ENCODE measurements around the gene GPR78. TPM values are rescaled to one million over a fixed set of nuclear protein-coding genes. Genes with fewer than 3 reads are reported as not detected.

The GPR78 gene
- polyA plus RNA-seq, 1 of the 3 experiments (the other 2 are of a cell fraction) = not detected

DNA sequence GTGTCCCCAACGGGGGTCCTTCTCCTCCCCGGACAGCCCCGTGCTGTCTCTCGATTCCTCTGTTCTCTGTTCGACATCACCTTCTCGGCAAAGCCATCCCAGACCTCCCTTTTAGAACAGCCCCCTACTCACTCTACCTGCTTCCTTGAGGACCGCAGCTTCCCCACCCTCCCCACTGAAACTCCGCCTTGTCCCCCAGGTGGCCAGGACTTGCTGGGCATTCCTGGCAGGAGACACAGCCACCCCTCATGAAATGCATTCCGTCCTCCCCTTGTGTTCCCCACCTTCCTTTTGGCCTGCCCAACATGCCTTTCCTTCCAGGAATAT lies 34.8 kb upstream of the GPR78 start:
- 83% methylated on average over 9 of the region's 9 CpGs for WGBS (ENCODE audit: low lambda C conversion rate)
- ChIA-PET CTCF (interaction anchor here (0.8 to 1.1 kb wide), 2 partner anchors 76 to 116 kb away, joined by 3 read pairs; no protein-coding TSS in a partner anchor), POLR2A (no interaction called here)
- no peaks in the 10 kb centered on the region for H3K27me3 ChIP-seq (ENCODE audit: insufficient read depth)
- no peaks in the 10 kb centered on the region for H3K9me3 ChIP-seq
- H3K4me1 ChIP-seq (ENCODE audit: control insufficient read depth in 1 of 2, insufficient read depth in 2 of 2, low read depth in 1 of 2, low read length in 1 of 2) = no peaks in the 10 kb centered on the region
- no peak overlapping the region for H2AFZ ChIP-seq (ENCODE audit: low read depth)
- no peak overlapping the region for H3K4me2 ChIP-seq
- H3K79me2 ChIP-seq (ENCODE audit: insufficient read depth) = no peaks in the 10 kb centered on the region
- no peak overlapping the region for H3K9ac ChIP-seq
- no peaks in the 10 kb centered on the region for H3K9me2 ChIP-seq
- H3K36me3 ChIP-seq (replicated peaks in 1 of 2; ENCODE audit: control insufficient read depth in 1 of 2, insufficient read depth in 2 of 2, low read length in 1 of 2) = no peaks in the 10 kb centered on the region
- no peak overlapping the region for H3K4me3 ChIP-seq (ENCODE audit: low read depth in 2 of 2, low read length in 1 of 2)
- H4K20me1 ChIP-seq (ENCODE audit: insufficient read depth) = no peaks in the 10 kb centered on the region
- no peak overlapping the region for H3K27ac ChIP-seq (ENCODE audit: low read depth in 2 of 2, low read length in 1 of 2)
- TF ChIP-seq FOSL2 (IDR thresholded peaks at IDR 0.05; ENCODE audit: borderline replicate concordance, low read depth) = no peak
- no peak for TF ChIP-seq FOXJ3 (CRISPR knock-in tag; IDR thresholded peaks at IDR 0.05)
- TF ChIP-seq POLR2AphosphoS5 (IDR thresholded peaks at IDR 0.05; ENCODE audit: low read depth, low read length) = no peak
- TF ChIP-seq EZH2phosphoT487 (IDR thresholded peaks at IDR 0.05; ENCODE audit: borderline replicate concordance, low read depth) = no peak
- no peak for TF ChIP-seq MXI1 (IDR thresholded peaks at IDR 0.05; ENCODE audit: low read depth, low read length)
- no peak for TF ChIP-seq RFX5 (IDR thresholded peaks at IDR 0.05; ENCODE audit: low read length)
- TF ChIP-seq RAD21 (IDR thresholded peaks at IDR 0.05; ENCODE audit: low read length) = no peak
- TF ChIP-seq, protein P1, sequence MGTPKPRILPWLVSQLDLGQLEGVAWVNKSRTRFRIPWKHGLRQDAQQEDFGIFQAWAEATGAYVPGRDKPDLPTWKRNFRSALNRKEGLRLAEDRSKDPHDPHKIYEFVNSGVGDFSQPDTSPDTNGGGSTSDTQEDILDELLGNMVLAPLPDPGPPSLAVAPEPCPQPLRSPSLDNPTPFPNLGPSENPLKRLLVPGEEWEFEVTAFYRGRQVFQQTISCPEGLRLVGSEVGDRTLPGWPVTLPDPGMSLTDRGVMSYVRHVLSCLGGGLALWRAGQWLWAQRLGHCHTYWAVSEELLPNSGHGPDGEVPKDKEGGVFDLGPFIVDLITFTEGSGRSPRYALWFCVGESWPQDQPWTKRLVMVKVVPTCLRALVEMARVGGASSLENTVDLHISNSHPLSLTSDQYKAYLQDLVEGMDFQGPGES (IDR thresholded peaks at IDR 0.05; ENCODE audit: low read depth, low read length) = no peak
- TF ChIP-seq, protein P2, sequence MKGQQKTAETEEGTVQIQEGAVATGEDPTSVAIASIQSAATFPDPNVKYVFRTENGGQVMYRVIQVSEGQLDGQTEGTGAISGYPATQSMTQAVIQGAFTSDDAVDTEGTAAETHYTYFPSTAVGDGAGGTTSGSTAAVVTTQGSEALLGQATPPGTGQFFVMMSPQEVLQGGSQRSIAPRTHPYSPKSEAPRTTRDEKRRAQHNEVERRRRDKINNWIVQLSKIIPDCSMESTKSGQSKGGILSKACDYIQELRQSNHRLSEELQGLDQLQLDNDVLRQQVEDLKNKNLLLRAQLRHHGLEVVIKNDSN (IDR thresholded peaks at IDR 0.05; ENCODE audit: borderline replicate concordance, low read depth) = no peak
- TF ChIP-seq, protein P3, sequence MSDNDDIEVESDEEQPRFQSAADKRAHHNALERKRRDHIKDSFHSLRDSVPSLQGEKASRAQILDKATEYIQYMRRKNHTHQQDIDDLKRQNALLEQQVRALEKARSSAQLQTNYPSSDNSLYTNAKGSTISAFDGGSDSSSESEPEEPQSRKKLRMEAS (IDR thresholded peaks at IDR 0.05; ENCODE audit: low read depth) = no peak
- no peak for TF ChIP-seq TEAD4 (IDR thresholded peaks at IDR 0.05; ENCODE audit: borderline replicate concordance, insufficient read depth)
- TF ChIP-seq NRF1 (IDR thresholded peaks at IDR 0.05; ENCODE audit: low read depth, low read length) = no peak
- TF ChIP-seq TCF12 (IDR thresholded peaks at IDR 0.05) = no peak
- TF ChIP-seq TAF1 (IDR thresholded peaks at IDR 0.05; ENCODE audit: borderline replicate concordance, low read depth, low read length) = no peak
- peak; percentile 9 for DNase-seq
- no peaks in the 10 kb centered on the region for H3F3A ChIP-seq (replicated peaks; ENCODE audit: insufficient read depth)

DNA sequence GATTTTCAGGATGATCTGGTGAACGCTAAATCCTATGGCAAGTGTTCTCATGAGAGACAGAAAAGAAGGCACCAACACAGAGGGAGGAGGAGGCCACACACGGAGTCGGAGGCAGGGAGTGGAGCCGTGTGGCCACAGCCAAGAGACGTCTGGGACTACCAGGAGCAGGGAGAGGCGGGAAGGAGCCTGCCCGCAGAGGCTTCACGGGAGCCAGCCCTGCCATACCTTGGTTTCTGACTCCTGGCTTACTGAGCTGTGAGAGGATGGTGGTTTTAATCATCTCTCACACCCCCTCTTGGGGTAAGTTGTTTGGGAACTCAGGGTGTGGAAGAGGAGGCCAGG lies 33.5 kb upstream of the GPR78 start:
- Histone ChIP-seq H3K9me2 (no peaks in the 10 kb centered on the region), H3K27ac (ENCODE audit: low read depth in 2 of 2, low read length in 1 of 2) (no peak overlapping the region), H3K79me2 (ENCODE audit: insufficient read depth) (no peaks in the 10 kb centered on the region), H3K4me2 (no peak overlapping the region), H3K9me3 (no peaks in the 10 kb centered on the region), H3K4me1 (ENCODE audit: control insufficient read depth in 1 of 2, insufficient read depth in 2 of 2, low read depth in 1 of 2, low read length in 1 of 2) (no peaks in the 10 kb centered on the region), H3F3A (replicated peaks; ENCODE audit: insufficient read depth) (no peaks in the 10 kb centered on the region), H4K20me1 (ENCODE audit: insufficient read depth) (no peaks in the 10 kb centered on the region), H3K9ac (no peak overlapping the region), H3K27me3 (ENCODE audit: insufficient read depth) (no peaks in the 10 kb centered on the region), H2AFZ (ENCODE audit: low read depth) (no peak overlapping the region), H3K36me3 (replicated peaks in 1 of 2; ENCODE audit: control insufficient read depth in 1 of 2, insufficient read depth in 2 of 2, low read length in 1 of 2) (no peaks in the 10 kb centered on the region), H3K4me3 (ENCODE audit: low read depth in 2 of 2, low read length in 1 of 2) (no peak overlapping the region)
- no peak for DNase-seq
- WGBS (ENCODE audit: low lambda C conversion rate) = 74% methylated on average over 8 of the region's 8 CpGs
- CTCF ChIA-PET = interaction anchor here (0.8 to 1.0 kb wide), 2 partner anchors 9 to 31 kb away, joined by 4 read pairs; no protein-coding TSS in a partner anchor
- POLR2A ChIA-PET = no interaction called here
- TF ChIP-seq RXRA (IDR thresholded peaks at IDR 0.05; ENCODE audit: borderline replicate concordance, low read depth) = no peak
- TF ChIP-seq GATA2 (CRISPR knock-in tag; IDR thresholded peaks at IDR 0.05) = no peak
- TF ChIP-seq JUND (IDR thresholded peaks at IDR 0.05) = no peak
- TF ChIP-seq SIN3A (IDR thresholded peaks at IDR 0.05; ENCODE audit: borderline replicate concordance, low read depth, low read length) = no peak
- TF ChIP-seq, protein P4, sequence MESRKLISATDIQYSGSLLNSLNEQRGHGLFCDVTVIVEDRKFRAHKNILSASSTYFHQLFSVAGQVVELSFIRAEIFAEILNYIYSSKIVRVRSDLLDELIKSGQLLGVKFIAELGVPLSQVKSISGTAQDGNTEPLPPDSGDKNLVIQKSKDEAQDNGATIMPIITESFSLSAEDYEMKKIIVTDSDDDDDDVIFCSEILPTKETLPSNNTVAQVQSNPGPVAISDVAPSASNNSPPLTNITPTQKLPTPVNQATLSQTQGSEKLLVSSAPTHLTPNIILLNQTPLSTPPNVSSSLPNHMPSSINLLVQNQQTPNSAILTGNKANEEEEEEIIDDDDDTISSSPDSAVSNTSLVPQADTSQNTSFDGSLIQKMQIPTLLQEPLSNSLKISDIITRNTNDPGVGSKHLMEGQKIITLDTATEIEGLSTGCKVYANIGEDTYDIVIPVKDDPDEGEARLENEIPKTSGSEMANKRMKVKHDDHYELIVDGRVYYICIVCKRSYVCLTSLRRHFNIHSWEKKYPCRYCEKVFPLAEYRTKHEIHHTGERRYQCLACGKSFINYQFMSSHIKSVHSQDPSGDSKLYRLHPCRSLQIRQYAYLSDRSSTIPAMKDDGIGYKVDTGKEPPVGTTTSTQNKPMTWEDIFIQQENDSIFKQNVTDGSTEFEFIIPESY (IDR thresholded peaks at IDR 0.05; ENCODE audit: borderline replicate concordance, low read depth) = no peak
- TF ChIP-seq TAF1 (IDR thresholded peaks at IDR 0.05; ENCODE audit: borderline replicate concordance, low read depth, low read length) = no peak
- no peak for TF ChIP-seq NRF1 (IDR thresholded peaks at IDR 0.05; ENCODE audit: low read depth, low read length)
- no peak for TF ChIP-seq FOXJ3 (CRISPR knock-in tag; IDR thresholded peaks at IDR 0.05)
- TF ChIP-seq YY1 (IDR thresholded peaks at IDR 0.05; ENCODE audit: low read depth) = no peak
- no peak for TF ChIP-seq RFX5 (IDR thresholded peaks at IDR 0.05; ENCODE audit: low read length)
- no peak for TF ChIP-seq POLR2AphosphoS5 (IDR thresholded peaks at IDR 0.05; ENCODE audit: low read depth, low read length)
- TF ChIP-seq MEF2A (IDR thresholded peaks at IDR 0.05; ENCODE audit: borderline replicate concordance, low read depth) = no peak
- TF ChIP-seq TCF12 (IDR thresholded peaks at IDR 0.05) = no peak
- TF ChIP-seq, protein P3 (IDR thresholded peaks at IDR 0.05; ENCODE audit: low read depth) = no peak
- TF ChIP-seq, protein P5, sequence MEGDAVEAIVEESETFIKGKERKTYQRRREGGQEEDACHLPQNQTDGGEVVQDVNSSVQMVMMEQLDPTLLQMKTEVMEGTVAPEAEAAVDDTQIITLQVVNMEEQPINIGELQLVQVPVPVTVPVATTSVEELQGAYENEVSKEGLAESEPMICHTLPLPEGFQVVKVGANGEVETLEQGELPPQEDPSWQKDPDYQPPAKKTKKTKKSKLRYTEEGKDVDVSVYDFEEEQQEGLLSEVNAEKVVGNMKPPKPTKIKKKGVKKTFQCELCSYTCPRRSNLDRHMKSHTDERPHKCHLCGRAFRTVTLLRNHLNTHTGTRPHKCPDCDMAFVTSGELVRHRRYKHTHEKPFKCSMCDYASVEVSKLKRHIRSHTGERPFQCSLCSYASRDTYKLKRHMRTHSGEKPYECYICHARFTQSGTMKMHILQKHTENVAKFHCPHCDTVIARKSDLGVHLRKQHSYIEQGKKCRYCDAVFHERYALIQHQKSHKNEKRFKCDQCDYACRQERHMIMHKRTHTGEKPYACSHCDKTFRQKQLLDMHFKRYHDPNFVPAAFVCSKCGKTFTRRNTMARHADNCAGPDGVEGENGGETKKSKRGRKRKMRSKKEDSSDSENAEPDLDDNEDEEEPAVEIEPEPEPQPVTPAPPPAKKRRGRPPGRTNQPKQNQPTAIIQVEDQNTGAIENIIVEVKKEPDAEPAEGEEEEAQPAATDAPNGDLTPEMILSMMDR (IDR thresholded peaks at IDR 0.05) = no peak
- no peak for TF ChIP-seq EP300 (IDR thresholded peaks at IDR 0.05; ENCODE audit: borderline replicate concordance in 1 of 2, low read depth in 1 of 2, low read length in 1 of 2)

Measured in SK-N-SH (cell line).